Endothelial cell of umbilical vein (primary cell): Measurements from ENCODE around the gene RTP1. TPM values are rescaled to one million over a fixed set of nuclear protein-coding genes. Genes with fewer than 3 reads are reported as not detected.

Experiments used
- BruUV-seq: library from RNA; stranded (reverse); fragments of 400-500 nt; replicated peaks from 2 replicates; lab custom pipeline; 2021; lab: Mats Ljungman, UMichigan
- CTCF ChIA-PET: fragments of 300-600, 350-600 bp; sonication (Branson Sonifier 250); formaldehyde crosslinking; loops from one replicate; lab custom pipeline; 2021; ENCODE audit warnings: antibody characterized with exemption, inconsistent platforms; lab: Charles Lee
- POLR2A ChIA-PET: fragments of 300-600, 350-600 bp; sonication (Branson Sonifier 250); formaldehyde crosslinking; loops from one replicate; lab custom pipeline; 2021; ENCODE audit warnings: antibody characterized with exemption, inconsistent platforms; lab: Charles Lee
- DNase-seq: peaks from one replicate; pipeline ENCODE4 v3.0.0-alpha.2; 2011; ENCODE audit warnings: low read depth, low spot score
- FAIRE-seq: peaks from 2 replicates; lab custom pipeline; 2011; peaks lifted over from hg19 to GRCh38; lab: Jason Lieb, UNC
- H2AFZ ChIP-seq: 2 replicates; pipeline ENCODE4 v1.6.0; 2012; ENCODE audit warnings: low read depth, low read length, control low read depth, inconsistent platforms
- H3K27ac ChIP-seq: 2 replicates; pipeline ENCODE4 v1.5.1; 2011; ENCODE audit warnings: low read depth, mild to moderate bottlenecking, control low read depth, low read length, moderate library complexity; ENCODE audit not compliant: insufficient read depth
- H3K27me3 ChIP-seq, 2 experiments: 2 replicates each; pipeline versions ENCODE4 v1.6.0 to v1.6.1; 2011; ENCODE audit warnings: low read length in 2 of 2, mixed read lengths in 1 of 2; ENCODE audit not compliant: control insufficient read depth in 2 of 2, insufficient read depth in 2 of 2
- H3K36me3 ChIP-seq, 2 experiments: 2 replicates in 1 of 2; 3 replicates in 1 of 2; pipeline ENCODE4 v1.5.1; 2011; ENCODE audit warnings: low read length in 2 of 2, mild to moderate bottlenecking in 1 of 2, moderate library complexity in 1 of 2; ENCODE audit not compliant: control insufficient read depth in 2 of 2, insufficient read depth in 2 of 2; ENCODE audit errors: extremely low read depth in 1 of 2
- H3K4me1 ChIP-seq: 3 replicates; pipeline ENCODE4 v1.5.1; 2011; ENCODE audit warnings: mild to moderate bottlenecking, low read length; ENCODE audit not compliant: control insufficient read depth, insufficient read depth; ENCODE audit errors: extremely low read depth
- H3K4me2 ChIP-seq: 2 replicates; pipeline ENCODE4 v1.6.1; 2011; ENCODE audit warnings: low read length, control low read depth, mixed read lengths; ENCODE audit not compliant: insufficient read depth
- H3K4me3 ChIP-seq, 3 experiments: fragments of 200-600 bp in 1 of 3; sonication (generic), shearing (Covaris generic) in 1 of 3; replicated peaks in 1 of 3; 2 replicates each; pipeline ENCODE4 v1.5.1; 2011 to 2016; ENCODE audit warnings: control low read depth in 3 of 3, low read length in 3 of 3, mild to moderate bottlenecking in 2 of 3, inconsistent platforms in 1 of 3, low read depth in 1 of 3, moderate library complexity in 1 of 3; ENCODE audit not compliant: insufficient read depth in 1 of 3
- H3K79me2 ChIP-seq: 2 replicates; pipeline ENCODE4 v1.6.0; 2012; ENCODE audit warnings: low read length, inconsistent platforms; ENCODE audit not compliant: control insufficient read depth, insufficient read depth
- H3K9ac ChIP-seq: replicated peaks from 2 replicates; pipeline ENCODE3; 2011; ENCODE audit warnings: low read length, control low read depth; ENCODE audit not compliant: insufficient read depth; ENCODE audit errors: extremely low read depth
- H3K9me1 ChIP-seq: replicated peaks from 3 replicates; pipeline ENCODE4 v1.6.0; 2011; ENCODE audit warnings: mild to moderate bottlenecking, low read length; ENCODE audit not compliant: control insufficient read depth, insufficient read depth; ENCODE audit errors: extremely low read depth
- H3K9me3 ChIP-seq: replicated peaks from 2 replicates; pipeline ENCODE4 v1.5.1; 2012; ENCODE audit warnings: low read length, inconsistent platforms; ENCODE audit not compliant: control insufficient read depth, insufficient read depth
- H4K20me1 ChIP-seq: replicated peaks from 2 replicates; pipeline ENCODE3; 2011; ENCODE audit warnings: mild to moderate bottlenecking, low read length; ENCODE audit not compliant: control insufficient read depth, insufficient read depth; ENCODE audit errors: extremely low read depth
- CTCF ChIP-seq, 2 donors: IDR thresholded peaks; 1 replicate in 1 of 2; 2 replicates in 1 of 2; pipeline ENCODE4 v1.5.1; 2011; ENCODE audit warnings: low read length in 2 of 2, mild to moderate bottlenecking in 2 of 2, moderate library complexity in 2 of 2, control low read depth in 1 of 2, inconsistent platforms in 1 of 2, low read depth in 1 of 2; ENCODE audit not compliant: insufficient read depth in 1 of 2; ENCODE audit errors: extremely low read depth in 1 of 2
- EZH2 ChIP-seq: IDR thresholded peaks from 2 replicates; pipeline ENCODE4 v1.6.1; 2012; ENCODE audit warnings: borderline replicate concordance, low read depth, mild to moderate bottlenecking, moderate library complexity, low read length, inconsistent platforms; ENCODE audit not compliant: severe bottlenecking
- FOS ChIP-seq: IDR thresholded peaks from 2 replicates; pipeline ENCODE4 v1.6.1; 2011; ENCODE audit warnings: mild to moderate bottlenecking, low read length, moderate library complexity, borderline replicate concordance; ENCODE audit not compliant: insufficient read depth
- GATA2 ChIP-seq: IDR thresholded peaks from 2 replicates; pipeline ENCODE4 v1.7.0; 2011; ENCODE audit warnings: low read depth, mild to moderate bottlenecking, moderate library complexity, mixed read lengths, low read length; ENCODE audit not compliant: insufficient read length, insufficient read depth
- JUN ChIP-seq: IDR thresholded peaks from 2 replicates; pipeline ENCODE4 v1.6.1; 2011; ENCODE audit warnings: borderline replicate concordance, low read depth; ENCODE audit not compliant: insufficient read length, insufficient read depth
- MYC ChIP-seq: IDR thresholded peaks from one replicate; pipeline ENCODE4 v1.6.1; 2011; ENCODE audit warnings: mild to moderate bottlenecking, low read depth, low read length
- POLR2AphosphoS5 ChIP-seq: IDR thresholded peaks from 2 replicates; pipeline ENCODE4 v1.6.1; 2012; ENCODE audit warnings: low read depth, mild to moderate bottlenecking, control low read depth, low read length, moderate library complexity; ENCODE audit not compliant: insufficient read depth
- dilution Hi-C: fragments of 300-500 bp; cut with MboI; formaldehyde crosslinking; loops from one replicate; pipeline ENCODE4 v1.15.0; 2019; ENCODE audit warnings: low sequenced_read_pairs; ENCODE audit not compliant: extremely low pct_ligation_motif_present
- intact Hi-C: fragments of 100-400 bp; cut with micrococcal nuclease; formaldehyde crosslinking; loops from one replicate; pipeline ENCODE4 v1.10.0; 2022
- polyA plus RNA-seq, 4 experiments: library from polyadenylated mRNA; depleted of rRNA in 3 of 4; stranded (reverse) in 3 of 4; unstranded in 1 of 4; fragments of >200 nt; gene quantifications; 2 replicates each; pipeline versions ENCODE4 v1.2.1 to v1.2.3, GENCODE V29; 2011 to 2012; ENCODE audit warnings: missing spikeins in 1 of 4
- total RNA-seq: library from RNA; stranded (reverse); gene quantifications from 2 replicates; pipeline ENCODE4 v1.2.3, GENCODE V29; 2021
- TF ChIP-seq, protein P1 (sequence below): IDR thresholded peaks from 2 replicates; pipeline ENCODE4 v1.6.1; 2011; ENCODE audit not compliant: insufficient read depth, insufficient read length

RTP1 gene
- total and polyA plus RNA-seq, 2 donors (not counting 3 experiments of a cell fraction or from before 2014, with no cell fraction given): not detected

DNA sequence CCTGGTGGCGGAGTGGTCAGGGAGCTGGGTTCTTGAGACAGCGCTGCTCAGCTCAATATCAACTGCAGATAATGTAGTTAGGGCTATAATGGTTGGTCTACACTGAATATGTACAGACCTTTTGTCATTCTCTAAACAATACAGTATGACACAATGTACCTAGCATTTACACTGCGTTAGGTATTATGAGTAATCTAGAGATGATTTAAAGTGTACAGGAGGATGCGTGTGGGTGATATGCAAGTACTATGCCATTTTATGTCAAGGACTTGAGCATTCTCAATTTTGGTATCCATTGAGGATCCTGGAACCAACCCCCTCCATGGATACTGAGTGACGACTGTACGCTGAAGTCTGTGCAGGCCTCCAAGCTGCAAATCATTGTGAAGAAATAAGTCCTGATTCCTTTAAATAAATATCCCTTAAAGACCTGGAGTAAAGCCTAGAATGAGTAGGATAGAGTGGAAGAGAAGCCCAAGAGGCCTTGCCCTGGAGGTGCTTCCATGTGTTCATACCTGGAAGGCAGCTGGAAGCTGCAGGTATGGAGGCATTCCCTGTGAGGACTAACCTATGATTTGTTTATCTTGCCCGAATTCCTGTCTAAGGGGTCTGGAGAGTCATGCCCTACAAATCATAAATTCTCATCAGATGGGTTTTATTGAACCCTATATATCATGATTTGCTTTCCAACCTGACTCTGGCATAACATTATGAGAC, 15.7 kb upstream of the RTP1 start:
- dilution Hi-C loops: no loop called here
- ChIA-PET CTCF (interaction anchor here (1.1 to 2.3 kb wide), 2 partner anchors 17 to 332 kb away, joined by 3 to 9 read pairs; no protein-coding TSS in a partner anchor), POLR2A (no interaction called here)
- Histone ChIP-seq H3K4me1 (no peaks in the 10 kb centered on the region), H3K27ac (no peak overlapping the region), H3K4me3 (no peak overlapping the region), H3K9ac (no peak overlapping the region), H2AFZ (no peak overlapping the region), H3K9me1 (no peaks in the 10 kb centered on the region), H3K36me3 (no peaks in the 10 kb centered on the region), H4K20me1 (no peaks in the 10 kb centered on the region), H3K4me2 (no peak overlapping the region), H3K9me3 (no peaks in the 10 kb centered on the region), H3K79me2 (no peaks in the 10 kb centered on the region), H3K27me3 (no peaks in the 10 kb centered on the region)
- intact Hi-C loops: no loop called here
- DNase-seq: no peak
- no TSS peak for BruUV-seq
- TF ChIP-seq CTCF (IDR thresholded peaks at IDR 0.05; ENCODE audit: extremely low read depth in 1 of 2, insufficient read depth in 1 of 2, low read depth in 1 of 2, low read length in 2 of 2) (no peak), JUN (no peak), EZH2 (no peak), POLR2AphosphoS5 (no peak), FOS (no peak), MYC (no peak), GATA2 (no peak)
- TF ChIP-seq, protein P1, sequence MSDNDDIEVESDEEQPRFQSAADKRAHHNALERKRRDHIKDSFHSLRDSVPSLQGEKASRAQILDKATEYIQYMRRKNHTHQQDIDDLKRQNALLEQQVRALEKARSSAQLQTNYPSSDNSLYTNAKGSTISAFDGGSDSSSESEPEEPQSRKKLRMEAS: no peak
- no peak for FAIRE-seq
